WTC11 (cell line): Measurements from ENCODE around the gene ADK.

ENCODE experiments used
- MAX ChIP-seq: sonication (generic); formaldehyde crosslinking; IDR thresholded peaks from 2 replicates; pipeline ENCODE4 v1.8.0; 2022; ENCODE audit warnings: mild to moderate bottlenecking, missing genetic modification reagents
- TEAD4 ChIP-seq: sonication (generic); formaldehyde crosslinking; IDR thresholded peaks from 2 replicates; pipeline ENCODE4 v1.8.0; 2022; ENCODE audit warnings: mild to moderate bottlenecking, missing genetic modification reagents

- no peak for TF ChIP-seq MAX
- TF ChIP-seq TEAD4 (CRISPR knock-in tag): no peak
Observed at GRCh38 chr10:74117738-74118137, 33.3 kb upstream of the ADK start.
